ENCODE results near the gene ABCD3.

GRCh38 chr1:94550800-94551241 lies 132.6 kb downstream of the ABCD3 start:
- TF ChIP-seq CTCF (conservative IDR thresholded peaks at IDR 0.05 in 1 of 2, IDR thresholded peaks at IDR 0.05 in 1 of 2; ENCODE audit: low read depth in 1 of 2, low read length in 2 of 2) (no peak), EZH2 (IDR thresholded peaks at IDR 0.05; ENCODE audit: low read length, missing control alignments) (no peak)

Data from fibroblast of lung (primary cell).